DND-41 (cell line): ENCODE results near the gene SLF2.
A peak's percentile ranks its signal among the peaks of the same experiment; 100 is the strongest.

Source experiments
- ATAC-seq: fragments of 200-7000 bp; cut with Tn5 transposase; 3 replicates; pipeline ENCODE4 v1.9.1; 2021; ENCODE audit warnings: low read depth; ENCODE audit not compliant: insufficient read depth
- DNase-seq: peaks from one replicate; pipeline ENCODE4 v3.0.0-alpha.2; 2020
- H2AFZ ChIP-seq: 2 replicates; pipeline ENCODE4 v1.6.0; 2012; ENCODE audit warnings: low read depth, low read length
- H3K27ac ChIP-seq: 2 replicates; pipeline ENCODE4 v1.5.1; 2012; ENCODE audit warnings: low read length, inconsistent platforms
- H3K27me3 ChIP-seq: fragments of 200-600 bp; sonication (generic); 2 replicates; pipeline ENCODE4 v1.6.0; 2012; ENCODE audit warnings: low read length, mild to moderate bottlenecking, inconsistent platforms; ENCODE audit not compliant: insufficient read depth, poor library complexity
- H3K36me3 ChIP-seq: 2 replicates; pipeline ENCODE4 v1.5.1; 2012; ENCODE audit warnings: low read length, inconsistent platforms; ENCODE audit not compliant: insufficient read depth
- H3K4me1 ChIP-seq: 2 replicates; pipeline ENCODE4 v1.5.1; 2012; ENCODE audit warnings: mild to moderate bottlenecking, low read length; ENCODE audit not compliant: insufficient read depth
- H3K4me2 ChIP-seq: 2 replicates; pipeline ENCODE4 v1.6.0; 2012; ENCODE audit warnings: mild to moderate bottlenecking, moderate library complexity, low read length, inconsistent platforms; ENCODE audit not compliant: insufficient read depth
- H3K4me3 ChIP-seq, 2 experiments: fragments of 200-600 bp in 1 of 2; shearing (Covaris generic) in 1 of 2; 2 replicates each; pipeline ENCODE4 v1.5.1; 2012 to 2016; ENCODE audit warnings: inconsistent platforms in 2 of 2, low read length in 2 of 2, mild to moderate bottlenecking in 2 of 2, low read depth in 1 of 2, moderate library complexity in 1 of 2
- H3K79me2 ChIP-seq: 2 replicates; pipeline ENCODE4 v1.6.0; 2012; ENCODE audit warnings: low read length, inconsistent platforms; ENCODE audit not compliant: insufficient read depth
- H3K9ac ChIP-seq: 2 replicates; pipeline ENCODE4 v1.6.0; 2012; ENCODE audit warnings: low read depth, mild to moderate bottlenecking, inconsistent platforms, low read length, moderate library complexity
- H3K9me3 ChIP-seq: 2 replicates; pipeline ENCODE4 v1.5.1; 2012; ENCODE audit warnings: low read length, moderate library complexity, mild to moderate bottlenecking, inconsistent platforms; ENCODE audit not compliant: insufficient read depth, severe bottlenecking
- H4K20me1 ChIP-seq: 2 replicates; pipeline ENCODE4 v1.6.0; 2012; ENCODE audit warnings: low read length; ENCODE audit not compliant: insufficient read depth
- CTCF ChIP-seq: IDR thresholded peaks from 2 replicates; pipeline ENCODE4 v1.5.1; 2012; ENCODE audit warnings: borderline replicate concordance, low read length, moderate library complexity, mild to moderate bottlenecking; ENCODE audit not compliant: poor library complexity, severe bottlenecking; ENCODE audit errors: extremely low read depth
- EZH2 ChIP-seq: IDR thresholded peaks from 3 replicates; pipeline ENCODE4 v1.6.1; 2012; ENCODE audit warnings: borderline replicate concordance, low read depth, mild to moderate bottlenecking, moderate library complexity, low read length, inconsistent platforms; ENCODE audit not compliant: severe bottlenecking

SLF2 gene

GRCh38 chr10:100886963-100887362 is 25.8 kb upstream of the SLF2 start:
- ATAC-seq (no peak), DNase-seq (no peak)
- no peak overlapping the region for H2AFZ ChIP-seq
- H3K4me1 ChIP-seq: no peaks in the 10 kb centered on the region
- no peaks in the 10 kb centered on the region for H3K9me3 ChIP-seq
- no peak overlapping the region for H3K9ac ChIP-seq
- H3K4me3 ChIP-seq: no peak overlapping the region
- no peak for TF ChIP-seq CTCF
- no peak for TF ChIP-seq EZH2
- H3K36me3 ChIP-seq: no peaks in the 10 kb centered on the region
- H3K27ac ChIP-seq: no peak overlapping the region
- peaks cover 25% of the 10 kb centered on the region for H3K27me3 ChIP-seq
- no peaks in the 10 kb centered on the region for H3K79me2 ChIP-seq
- no peak overlapping the region for H3K4me2 ChIP-seq
- H4K20me1 ChIP-seq: no peaks in the 10 kb centered on the region

GRCh38 chr10:100887761-100888296 is 24.9 kb upstream of the SLF2 start:
- H3K4me1 ChIP-seq: no peaks in the 10 kb centered on the region
- H3K27me3 ChIP-seq: peaks cover 31% of the 10 kb centered on the region
- TF ChIP-seq EZH2: no peak
- TF ChIP-seq CTCF: no peak
- H4K20me1 ChIP-seq: no peaks in the 10 kb centered on the region
- H2AFZ ChIP-seq: no peak overlapping the region
- H3K9me3 ChIP-seq: no peaks in the 10 kb centered on the region
- H3K4me3 ChIP-seq: no peak overlapping the region
- H3K9ac ChIP-seq: no peak overlapping the region
- H3K27ac ChIP-seq: no peak overlapping the region
- DNase-seq (no peak), ATAC-seq (no peak)
- H3K4me2 ChIP-seq: no peak overlapping the region
- no peaks in the 10 kb centered on the region for H3K36me3 ChIP-seq
- H3K79me2 ChIP-seq: no peaks in the 10 kb centered on the region

GRCh38 chr10:100888957-100889356 is 23.8 kb upstream of the SLF2 start:
- no peak overlapping the region for H2AFZ ChIP-seq
- DNase-seq (no peak), ATAC-seq (no peak)
- no peak overlapping the region for H3K4me2 ChIP-seq
- H3K9me3 ChIP-seq: no peaks in the 10 kb centered on the region
- no peaks in the 10 kb centered on the region for H3K79me2 ChIP-seq
- no peaks in the 10 kb centered on the region for H3K4me1 ChIP-seq
- no peaks in the 10 kb centered on the region for H4K20me1 ChIP-seq
- peaks cover 35% of the 10 kb centered on the region for H3K27me3 ChIP-seq
- no peak overlapping the region for H3K4me3 ChIP-seq
- no peaks in the 10 kb centered on the region for H3K36me3 ChIP-seq
- TF ChIP-seq CTCF (peak; percentile 40), EZH2 (no peak)
- H3K9ac ChIP-seq: no peak overlapping the region
- H3K27ac ChIP-seq: no peak overlapping the region

GRCh38 chr10:100889546-100889945 is 23.2 kb upstream of the SLF2 start:
- Histone ChIP-seq H3K4me1 (no peaks in the 10 kb centered on the region), H3K36me3 (no peaks in the 10 kb centered on the region)

More at GRCh38 chr10:100889546-100889945, 23.2 kb upstream of the SLF2 start:
- Histone ChIP-seq H3K79me2 (no peaks in the 10 kb centered on the region), H3K27me3 (peaks cover 37% of the 10 kb centered on the region), H3K9me3 (no peaks in the 10 kb centered on the region), H3K4me3 (no peak overlapping the region), H4K20me1 (no peaks in the 10 kb centered on the region), H3K4me2 (no peak overlapping the region), H2AFZ (no peak overlapping the region), H3K9ac (no peak overlapping the region), H3K27ac (no peak overlapping the region)
- TF ChIP-seq EZH2 (no peak), CTCF (no peak)
- ATAC-seq: no peak
- DNase-seq: no peak
